Breast epithelium (tissue), 3 donors: ENCODE results near the gene TECPR1.

Experiments used
- POLR2AphosphoS5 ChIP-seq, 3 donors: sonication (generic); formaldehyde crosslinking; IDR thresholded peaks; one replicate each; pipeline ENCODE4 v1.6.1; 2017; ENCODE audit warnings: antibody characterized with exemption in 3 of 3
- TF ChIP-seq, protein P1 (sequence below), 3 donors: fragments of 450-650 bp; IDR thresholded peaks; one replicate each; pipeline ENCODE4 v1.5.1; 2016 to 2017; ENCODE audit warnings: antibody characterized with exemption in 3 of 3, mild to moderate bottlenecking in 3 of 3, moderate library complexity in 3 of 3

DNA sequence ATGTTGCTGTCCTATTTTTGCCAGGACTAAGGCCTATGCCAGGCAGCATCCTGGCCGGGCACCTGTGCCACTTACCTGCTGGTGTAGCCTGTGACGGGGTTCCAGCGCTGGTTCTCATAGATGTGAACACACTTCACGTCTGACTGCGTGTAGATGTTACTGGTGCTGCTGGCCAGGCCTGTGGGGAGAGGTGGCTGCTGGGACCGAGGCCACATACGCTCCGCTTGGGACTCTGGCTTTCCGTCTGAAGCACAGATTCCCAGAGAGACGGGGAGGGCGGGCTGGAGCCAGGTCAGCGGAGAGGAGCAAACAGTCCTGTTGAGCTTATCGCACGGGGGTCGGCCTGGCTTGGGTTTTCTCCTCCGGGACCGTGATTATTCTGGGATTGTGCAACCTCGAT, 24.1 kb downstream of the TECPR1 start:
- TF ChIP-seq, protein P1, sequence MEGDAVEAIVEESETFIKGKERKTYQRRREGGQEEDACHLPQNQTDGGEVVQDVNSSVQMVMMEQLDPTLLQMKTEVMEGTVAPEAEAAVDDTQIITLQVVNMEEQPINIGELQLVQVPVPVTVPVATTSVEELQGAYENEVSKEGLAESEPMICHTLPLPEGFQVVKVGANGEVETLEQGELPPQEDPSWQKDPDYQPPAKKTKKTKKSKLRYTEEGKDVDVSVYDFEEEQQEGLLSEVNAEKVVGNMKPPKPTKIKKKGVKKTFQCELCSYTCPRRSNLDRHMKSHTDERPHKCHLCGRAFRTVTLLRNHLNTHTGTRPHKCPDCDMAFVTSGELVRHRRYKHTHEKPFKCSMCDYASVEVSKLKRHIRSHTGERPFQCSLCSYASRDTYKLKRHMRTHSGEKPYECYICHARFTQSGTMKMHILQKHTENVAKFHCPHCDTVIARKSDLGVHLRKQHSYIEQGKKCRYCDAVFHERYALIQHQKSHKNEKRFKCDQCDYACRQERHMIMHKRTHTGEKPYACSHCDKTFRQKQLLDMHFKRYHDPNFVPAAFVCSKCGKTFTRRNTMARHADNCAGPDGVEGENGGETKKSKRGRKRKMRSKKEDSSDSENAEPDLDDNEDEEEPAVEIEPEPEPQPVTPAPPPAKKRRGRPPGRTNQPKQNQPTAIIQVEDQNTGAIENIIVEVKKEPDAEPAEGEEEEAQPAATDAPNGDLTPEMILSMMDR (IDR thresholded peaks at IDR 0.05) = no peak
- TF ChIP-seq POLR2AphosphoS5 (IDR thresholded peaks at IDR 0.05) = no peak
